K562 (cell line): ENCODE measurements around the gene CHN1. TPM values are rescaled to one million over a fixed set of nuclear protein-coding genes. Genes with fewer than 3 reads are reported as not detected.

Source experiments
- ATAC-seq: fragments of 200-7000 bp; cut with Tn5 transposase; 3 replicates; pipeline ENCODE4 v1.9.1; 2020; ENCODE audit warnings: moderate library complexity
- BruUV-seq: library from RNA; stranded (reverse); fragments of 400-500 nt; replicated peaks from 2 replicates; lab custom pipeline; 2021; lab: Mats Ljungman, UMichigan
- CTCF ChIA-PET: fragments of 300-600 bp; formaldehyde crosslinking; extraction: SDS; loops from one replicate; lab custom pipeline; 2021; ENCODE audit warnings: low intra/inter-chr PET ratio; lab: Yijun Ruan, JAX
- POLR2A ChIA-PET: fragments of 300-600, 350-650 bp; sonication (Branson Sonifier 250); formaldehyde crosslinking; extraction: SDS; loops from one replicate; lab custom pipeline; 2021; ENCODE audit warnings: antibody characterized with exemption, inconsistent platforms; lab: Yijun Ruan, JAX
- DNase-seq, 4 experiments: peaks; one replicate each; pipeline versions ENCODE4 v3.0.0 to v3.0.0-alpha.2; 2011 to 2018; ENCODE audit warnings: low spot score in 3 of 4, mixed read lengths in 3 of 4; ENCODE audit errors: extremely low read depth in 1 of 4
- FAIRE-seq: peaks from 2 replicates; lab custom pipeline; 2011; peaks lifted over from hg19 to GRCh38; lab: Jason Lieb, UNC
- H2AFZ ChIP-seq: 2 replicates; pipeline ENCODE4 v1.6.0; 2011; ENCODE audit warnings: low read depth, low read length, control low read depth, inconsistent platforms
- H3K27ac ChIP-seq: fragments of 200-600 bp; 3 replicates; pipeline ENCODE4 v1.8.0; 2011; ENCODE audit warnings: low read depth, mild to moderate bottlenecking, control low read depth, inconsistent platforms, low read length, moderate library complexity, mixed read lengths; ENCODE audit errors: extremely low read depth
- H3K27me3 ChIP-seq, 2 experiments: fragments of 300-600 bp in 1 of 2; 2 replicates in 1 of 2; 3 replicates in 1 of 2; pipeline versions ENCODE4 v1.6.0 to v1.8.0; 2011; ENCODE audit warnings: inconsistent platforms in 2 of 2, low read length in 2 of 2, mild to moderate bottlenecking in 1 of 2, mixed read lengths in 1 of 2, moderate library complexity in 1 of 2; ENCODE audit not compliant: control insufficient read depth in 2 of 2, insufficient read depth in 2 of 2
- H3K36me3 ChIP-seq: fragments of 300-600 bp; 3 replicates; pipeline ENCODE4 v1.8.0; 2011; ENCODE audit warnings: mild to moderate bottlenecking, low read length, inconsistent platforms; ENCODE audit not compliant: control insufficient read depth, insufficient read depth
- H3K4me1 ChIP-seq, 2 experiments: fragments of 200-600 bp in 1 of 2; replicated peaks in 1 of 2; 2 replicates in 1 of 2; 3 replicates in 1 of 2; pipeline versions ENCODE4 v1.5.1 to v1.8.0; 2011; ENCODE audit warnings: inconsistent platforms in 2 of 2, low read length in 2 of 2, mild to moderate bottlenecking in 1 of 2, mixed read lengths in 1 of 2, moderate library complexity in 1 of 2; ENCODE audit not compliant: control insufficient read depth in 2 of 2, insufficient read depth in 2 of 2
- H3K4me2 ChIP-seq: 2 replicates; pipeline ENCODE4 v1.6.1; 2011; ENCODE audit warnings: low read length, control low read depth, inconsistent platforms, mixed read lengths; ENCODE audit not compliant: insufficient read depth
- H3K4me3 ChIP-seq: fragments of 200-600 bp; sonication (generic), shearing (Covaris generic); 2 replicates; pipeline ENCODE4 v1.5.1; 2016; ENCODE audit warnings: control low read depth, inconsistent platforms
- H3K79me2 ChIP-seq: fragments of 200-600 bp; 3 replicates; pipeline ENCODE4 v1.8.0; 2011; ENCODE audit warnings: low read length, inconsistent platforms; ENCODE audit not compliant: control insufficient read depth, insufficient read depth
- H3K9ac ChIP-seq, 2 experiments: 2 replicates each; pipeline versions ENCODE4 v1.6.0 to v1.6.1; 2011; ENCODE audit warnings: low read depth in 2 of 2, low read length in 2 of 2, control low read depth in 1 of 2, inconsistent platforms in 1 of 2, mild to moderate bottlenecking in 1 of 2, mixed read lengths in 1 of 2; ENCODE audit not compliant: insufficient read depth in 1 of 2
- H3K9me1 ChIP-seq: one replicate; pipeline ENCODE4 v1.6.0; 2011; ENCODE audit warnings: inconsistent platforms, mild to moderate bottlenecking, low read length, moderate library complexity; ENCODE audit not compliant: control insufficient read depth, insufficient read depth
- H3K9me3 ChIP-seq: replicated peaks from 2 replicates; pipeline ENCODE4 v1.5.1; 2011; ENCODE audit warnings: low read depth, low read length, inconsistent platforms; ENCODE audit not compliant: control insufficient read depth, insufficient read depth
- H4K20me1 ChIP-seq: replicated peaks from 2 replicates; pipeline ENCODE4 v1.6.1; 2011; ENCODE audit warnings: low read length, inconsistent platforms, mixed read lengths; ENCODE audit not compliant: control insufficient read depth, insufficient read depth
- DLX4 ChIP-seq: fragments of 250-450 bp; sonication (Bioruptor Pico); IDR thresholded peaks from 2 replicates; pipeline ENCODE4 v1.6.1; 2021; ENCODE audit warnings: mild to moderate bottlenecking
- ELF4 ChIP-seq: fragments of 450-650 bp; formaldehyde crosslinking; IDR thresholded peaks from 2 replicates; pipeline ENCODE4 v1.4.0; 2022; ENCODE audit warnings: missing genetic modification characterization
- ESRRA ChIP-seq: fragments of 450-650 bp; IDR thresholded peaks from 2 replicates; pipeline ENCODE4 v1.6.1; 2014; ENCODE audit warnings: low read depth, mild to moderate bottlenecking, moderate library complexity, borderline replicate concordance
- ETV6 ChIP-seq, 3 experiments: fragments of 150-350 bp in 1 of 3; sonication (generic) in 1 of 3; formaldehyde crosslinking in 1 of 3; IDR thresholded peaks; 2 replicates each; pipeline versions ENCODE4 v1.6.1 to v1.8.0; 2014 to 2022; ENCODE audit warnings: borderline replicate concordance in 2 of 3, low read depth in 2 of 3, antibody characterized with exemption in 1 of 3, low read length in 1 of 3, mild to moderate bottlenecking in 1 of 3, missing genetic modification reagents in 1 of 3
- FOXJ3 ChIP-seq: sonication (generic); formaldehyde crosslinking; IDR thresholded peaks from 2 replicates; pipeline ENCODE4 v1.4.0; 2020; ENCODE audit warnings: mild to moderate bottlenecking, missing genetic modification reagents
- FOXK1 ChIP-seq: sonication (generic); formaldehyde crosslinking; IDR thresholded peaks from 2 replicates; pipeline ENCODE4 v1.8.0; 2022; ENCODE audit warnings: missing genetic modification reagents, mild to moderate bottlenecking, borderline replicate concordance
- HCFC1 ChIP-seq: IDR thresholded peaks from 2 replicates; pipeline ENCODE4 v1.6.1; 2012; ENCODE audit warnings: low read depth, low read length, improper control_type of control experiment
- HMG20B ChIP-seq: fragments of 250-450 bp; sonication (Bioruptor Pico); IDR thresholded peaks from 2 replicates; pipeline ENCODE4 v1.5.0; 2021; ENCODE audit warnings: mild to moderate bottlenecking
- HOXB6 ChIP-seq: fragments of 250-450 bp; sonication (Bioruptor Pico); IDR thresholded peaks from 2 replicates; pipeline ENCODE4 v1.5.1; 2022; ENCODE audit warnings: mild to moderate bottlenecking, borderline replicate concordance
- KAT8 ChIP-seq: fragments of 450-650 bp; IDR thresholded peaks from 2 replicates; pipeline ENCODE4 v1.6.1; 2016; ENCODE audit warnings: low read depth, mild to moderate bottlenecking
- MYNN ChIP-seq, 2 experiments: sonication (generic); formaldehyde crosslinking in 1 of 2; IDR thresholded peaks; 2 replicates each; pipeline versions ENCODE4 v1.5.0 to v1.6.1; 2016 to 2020; ENCODE audit warnings: antibody characterized with exemption in 1 of 2, missing genetic modification reagents in 1 of 2
- NR2C1 ChIP-seq, 2 experiments: fragments of 450-650 bp; IDR thresholded peaks; 2 replicates each; pipeline ENCODE4 v1.6.1; 2017; ENCODE audit warnings: mild to moderate bottlenecking in 2 of 2, antibody characterized with exemption in 1 of 2, inconsistent platforms in 1 of 2, missing compliant biosample characterization in 1 of 2, missing genetic modification characterization in 1 of 2
- PYGO2 ChIP-seq: fragments of 450-650 bp; IDR thresholded peaks from 2 replicates; pipeline ENCODE4 v1.6.1; 2016; ENCODE audit warnings: mild to moderate bottlenecking, missing genetic modification characterization, moderate library complexity, missing compliant biosample characterization
- SMARCC2 ChIP-seq: fragments of 450-650 bp; IDR thresholded peaks from 2 replicates; pipeline ENCODE4 v1.6.1; 2017; ENCODE audit warnings: antibody characterized with exemption, moderate library complexity, mild to moderate bottlenecking, low read depth
- SRSF7 ChIP-seq: fragments of 200-400 bp; formaldehyde crosslinking; optimal IDR thresholded peaks from 2 replicates; pipeline ENCODE3; 2017; ENCODE audit warnings: mild to moderate bottlenecking, low read depth, low read length
- WGBS: fragments of 100-300 bp; shearing (Covaris generic); methylation state at CpG from one replicate; pipeline ENCODE4 v1.1.6; 2016; ENCODE audit warnings: low coverage, mixed read lengths; ENCODE audit not compliant: insufficient coverage; ENCODE audit errors: missing lambda C conversion rate; 5-methylcytosine and 5-hydroxymethylcytosine counted together
- in situ Hi-C: fragments of 300-500 bp; cut with MboI; formaldehyde crosslinking; loops from 4 replicates; pipeline ENCODE4 v1.15.0; 2018; ENCODE audit warnings: inconsistent platforms, mixed read lengths
- intact Hi-C: fragments of 100-400 bp; cut with micrococcal nuclease; formaldehyde crosslinking; loops from 2 replicates; pipeline ENCODE4 v1.14.2; 2022
- polyA plus RNA-seq, 8 experiments: library from polyadenylated mRNA; depleted of rRNA in 4 of 8; stranded (reverse) in 5 of 8; unstranded in 3 of 8; fragments of >200 nt; fragmentation: Nextera tagmentation in 2 of 8; fragmentation: Illumina TruSeq in 1 of 8; extraction: Ambion mirVana in 2 of 8; extraction: Trizol in 1 of 8; gene quantifications; 2 replicates each; pipeline versions ENCODE4 v1.2.1 to v1.2.3, GENCODE V29; 2011 to 2014; ENCODE audit warnings: inconsistent platforms in 1 of 8, missing spikeins in 1 of 8
- total RNA-seq, 7 experiments: library from RNA; depleted of rRNA in 6 of 7; stranded (reverse); fragments of >200 nt in 6 of 7; fragmentation: Illumina TruSeq in 2 of 7; extraction: Trizol in 2 of 7; gene quantifications; 2 replicates each; pipeline versions ENCODE4 v1.2.1 to v1.2.3, GENCODE V29; 2011 to 2021; ENCODE audit warnings: low replicate concordance in 1 of 7
- TF ChIP-seq, protein P1 (sequence below): fragments of 450-650 bp; IDR thresholded peaks from 2 replicates; pipeline ENCODE4 v1.6.1; 2016; ENCODE audit warnings: missing biosample characterization, missing genetic modification characterization
- TF ChIP-seq, protein P2 (sequence below): fragments of 450-650 bp; conservative IDR thresholded peaks from 2 replicates; pipeline ENCODE4 v1.6.1; 2016; ENCODE audit warnings: missing genetic modification characterization, low read depth, mild to moderate bottlenecking, missing compliant biosample characterization, moderate library complexity

CHN1 gene
- total and polyA plus RNA-seq, 9 of the 15 experiments (the other 6 are each of a cell fraction or from before 2014, with no cell fraction given), result 0.17 to 2.0 (median 0.87) TPM

DNA sequence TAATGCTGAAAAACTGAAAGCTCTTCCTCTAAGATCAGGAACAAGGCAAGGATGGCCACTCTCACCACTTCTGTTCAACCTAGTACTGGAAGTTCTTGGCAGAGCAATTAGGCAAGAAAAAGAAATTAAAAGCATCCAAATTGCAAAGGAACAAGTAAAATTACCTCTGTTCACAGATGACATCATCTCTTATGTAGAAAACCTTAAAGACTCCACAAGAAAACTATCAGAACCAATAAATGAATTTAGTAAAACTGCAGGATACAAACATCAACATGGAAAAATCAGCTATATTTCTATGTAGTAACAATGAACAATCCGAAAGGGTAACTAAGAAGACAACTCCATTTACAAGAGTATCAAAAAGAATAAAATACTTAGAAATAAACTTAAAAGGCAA lies 112.2 kb downstream of the CHN1 start (continued):
- TF ChIP-seq FOXK1 (CRISPR knock-in tag) (no peak), HOXB6 (no peak)

- no peak for DNase-seq
- H3K9me1 ChIP-seq, result no peaks in the 10 kb centered on the region
- no peak overlapping the region for H3K27ac ChIP-seq
- H3K4me2 ChIP-seq, result no peak overlapping the region
- POLR2A ChIA-PET, result no interaction called here
- no peaks in the 10 kb centered on the region for H4K20me1 ChIP-seq
- H3K27me3 ChIP-seq, result no peaks in the 10 kb centered on the region; a peak in 1 of 5 replicates
- 2% methylated on average over 2 of the region's 2 CpGs for WGBS
- no peak overlapping the region for H3K4me3 ChIP-seq
- intact Hi-C loops, result no loop called here
- no peaks in the 10 kb centered on the region for H3K4me1 ChIP-seq
- in situ Hi-C loops, result no loop called here
- CTCF ChIA-PET, result no interaction called here
- H2AFZ ChIP-seq, result no peak overlapping the region
- no TSS peak for BruUV-seq
- no peaks in the 10 kb centered on the region for H3K9me3 ChIP-seq
- H3K79me2 ChIP-seq, result no peaks in the 10 kb centered on the region
- no peak for FAIRE-seq
- no peak for ATAC-seq
- H3K36me3 ChIP-seq, result no peaks in the 10 kb centered on the region
- H3K9ac ChIP-seq, result no peak overlapping the region
- TF ChIP-seq ELF4 (no peak), ESRRA (no peak), FOXJ3 (CRISPR knock-in tag) (no peak), NR2C1 (IDR thresholded peaks at IDR 0.05) (no peak), NR2C1 (tag; IDR thresholded peaks at IDR 0.05) (no peak), KAT8 (no peak), HCFC1 (no peak), PYGO2 (tag) (no peak), SRSF7 (no peak), MYNN (IDR thresholded peaks at IDR 0.05) (no peak), MYNN (CRISPR knock-in tag; IDR thresholded peaks at IDR 0.05) (no peak), DLX4 (no peak), ETV6 (IDR thresholded peaks at IDR 0.05; ENCODE audit: borderline replicate concordance in 1 of 2, low read depth in 2 of 2, low read length in 1 of 2) (no peak), ETV6 (CRISPR knock-in tag; IDR thresholded peaks at IDR 0.05; ENCODE audit: borderline replicate concordance) (no peak), HMG20B (CRISPR knock-in tag) (no peak), SMARCC2 (no peak)
- TF ChIP-seq, protein P1, sequence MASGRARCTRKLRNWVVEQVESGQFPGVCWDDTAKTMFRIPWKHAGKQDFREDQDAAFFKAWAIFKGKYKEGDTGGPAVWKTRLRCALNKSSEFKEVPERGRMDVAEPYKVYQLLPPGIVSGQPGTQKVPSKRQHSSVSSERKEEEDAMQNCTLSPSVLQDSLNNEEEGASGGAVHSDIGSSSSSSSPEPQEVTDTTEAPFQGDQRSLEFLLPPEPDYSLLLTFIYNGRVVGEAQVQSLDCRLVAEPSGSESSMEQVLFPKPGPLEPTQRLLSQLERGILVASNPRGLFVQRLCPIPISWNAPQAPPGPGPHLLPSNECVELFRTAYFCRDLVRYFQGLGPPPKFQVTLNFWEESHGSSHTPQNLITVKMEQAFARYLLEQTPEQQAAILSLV (tag), result no peak
- TF ChIP-seq, protein P2, sequence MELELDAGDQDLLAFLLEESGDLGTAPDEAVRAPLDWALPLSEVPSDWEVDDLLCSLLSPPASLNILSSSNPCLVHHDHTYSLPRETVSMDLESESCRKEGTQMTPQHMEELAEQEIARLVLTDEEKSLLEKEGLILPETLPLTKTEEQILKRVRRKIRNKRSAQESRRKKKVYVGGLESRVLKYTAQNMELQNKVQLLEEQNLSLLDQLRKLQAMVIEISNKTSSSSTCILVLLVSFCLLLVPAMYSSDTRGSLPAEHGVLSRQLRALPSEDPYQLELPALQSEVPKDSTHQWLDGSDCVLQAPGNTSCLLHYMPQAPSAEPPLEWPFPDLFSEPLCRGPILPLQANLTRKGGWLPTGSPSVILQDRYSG (tag), result no peak
Measured at GRCh38 chr2:174892546-174892945, 112.6 kb downstream of the CHN1 start.
